Activated CD8-positive, alpha-beta memory T cell treated with anti-CD3 and anti-CD28 coated beads, Interleukin-2, amount 50 U/mL, for 1 hour (primary cell): ENCODE measurements around the gene RNF133.
"Not testable (repeated sequence)": the region's sequence is repeated elsewhere in the genome, so short reads cannot be mapped to it uniquely, and the experiment has no call there.

Experiments used
- DNase-seq: peaks from one replicate; pipeline ENCODE4 v3.0.0-alpha.2; 2020; ENCODE audit errors: extremely low read depth

Gene RNF133

DNA sequence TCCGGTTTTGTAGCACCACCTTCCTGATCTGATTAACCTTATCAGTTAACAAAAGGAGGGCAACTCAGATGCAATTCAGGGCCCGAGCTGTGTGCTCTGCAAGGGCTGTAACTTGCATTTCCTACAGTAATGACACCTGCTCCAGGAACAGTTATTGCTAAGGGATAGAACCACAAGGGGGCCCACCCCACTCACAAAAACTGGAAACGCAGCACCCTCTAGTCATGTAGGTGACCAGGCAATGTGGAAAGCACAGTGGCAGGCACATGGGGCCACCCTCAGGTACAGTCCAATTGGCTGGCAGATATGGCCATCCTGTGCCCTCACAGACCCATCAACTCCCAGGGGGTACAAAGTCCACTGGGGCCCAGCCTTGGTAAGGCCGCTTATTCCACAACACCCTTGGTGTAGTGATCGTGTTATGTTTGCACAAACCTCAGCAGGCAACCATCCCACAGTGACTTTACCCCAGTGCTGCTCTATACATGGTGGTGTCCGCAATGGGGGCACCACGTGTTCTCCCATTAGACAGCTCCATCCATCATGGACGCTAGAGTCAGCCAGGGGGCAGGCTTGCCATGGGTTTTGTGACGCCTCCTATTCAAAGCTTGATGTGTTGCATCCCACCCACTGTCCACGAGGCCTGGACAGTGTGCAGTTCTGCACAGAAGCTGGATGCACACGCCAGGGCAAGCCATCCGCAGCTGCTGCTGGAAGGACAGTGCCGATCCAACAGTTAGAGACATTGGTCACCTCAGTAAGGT lies 9.4 kb downstream of the RNF133 start:
- no peak for DNase-seq

- DNase-seq = no peak
Observed at GRCh38 chr7:122688400-122688998, 10.4 kb downstream of the RNF133 start.

GRCh38 chr7:122686360-122686878 lies 12.5 kb downstream of the RNF133 start:
- no peak for DNase-seq

DNA sequence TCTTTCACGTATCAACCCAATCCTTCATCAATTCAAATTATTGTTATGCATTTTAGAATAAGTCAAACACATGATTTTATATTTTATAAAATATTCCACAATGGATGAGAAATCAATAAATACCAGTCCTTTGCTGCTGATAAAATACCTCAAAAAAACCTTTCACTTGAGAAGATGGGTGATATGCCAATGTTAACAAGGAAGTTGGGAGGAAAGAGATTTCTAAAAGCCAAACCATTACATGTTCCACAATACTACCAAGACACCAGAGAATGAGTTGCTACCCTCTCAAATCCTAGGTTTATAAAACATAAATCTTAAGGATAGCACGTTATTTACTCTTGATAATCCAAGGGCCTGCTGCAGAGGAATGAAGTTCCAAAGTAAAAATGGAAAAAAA lies 14.4 kb downstream of the RNF133 start:
- no peak for DNase-seq

GRCh38 chr7:122682815-122683550 lies 15.9 kb downstream of the RNF133 start:
- no peak for DNase-seq

- not testable (repeated sequence) for DNase-seq
Observed at GRCh38 chr7:122681186-122681585, 17.7 kb downstream of the RNF133 start.

DNA sequence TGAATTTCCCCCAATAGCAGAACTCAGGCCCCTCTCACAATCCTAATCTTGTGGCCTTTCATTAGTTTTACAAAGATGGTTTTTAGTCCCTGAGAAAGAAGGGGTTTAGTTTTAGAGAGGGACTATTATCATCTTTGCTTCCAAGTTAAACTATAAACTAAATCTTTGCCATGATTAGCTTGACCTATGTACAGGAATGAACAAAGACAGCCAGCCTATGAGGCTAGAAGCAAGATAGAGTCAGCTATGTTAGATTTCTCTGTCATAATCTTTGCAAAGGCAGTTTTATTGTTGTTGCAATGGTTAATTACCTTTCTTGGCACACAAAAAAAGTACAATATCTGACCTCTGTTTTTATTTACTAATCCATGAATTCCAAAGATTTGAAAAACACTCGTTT lies 19.1 kb downstream of the RNF133 start:
- no peak for DNase-seq

GRCh38 chr7:122679269-122679709 lies 19.6 kb downstream of the RNF133 start:
- DNase-seq = not testable (repeated sequence)

GRCh38 chr7:122677149-122677548 lies 21.8 kb downstream of the RNF133 start:
- no peak for DNase-seq

- no peak for DNase-seq
Observed at GRCh38 chr7:122676466-122676865, 22.5 kb downstream of the RNF133 start.

DNA sequence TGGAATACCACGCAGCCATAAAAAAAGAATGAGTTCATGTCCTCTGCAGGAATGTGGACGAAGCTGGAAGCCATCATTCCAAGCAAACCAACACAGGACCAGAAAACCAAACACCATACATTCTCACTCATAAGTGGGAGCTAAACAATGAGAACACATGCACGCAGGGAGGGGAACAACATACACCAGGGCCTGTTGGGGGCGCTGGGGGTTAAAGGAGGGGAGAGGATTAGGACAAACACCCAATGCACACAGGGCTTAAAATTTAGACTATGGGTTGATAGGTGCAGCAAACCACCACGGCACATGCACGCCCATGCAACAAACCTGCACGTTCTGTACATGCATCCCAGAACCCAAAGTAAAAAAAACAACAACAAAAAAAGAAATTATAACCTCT lies 23.3 kb downstream of the RNF133 start:
- DNase-seq = no peak

- no peak for DNase-seq
Observed at GRCh38 chr7:122675011-122675410, 23.9 kb downstream of the RNF133 start.

DNA sequence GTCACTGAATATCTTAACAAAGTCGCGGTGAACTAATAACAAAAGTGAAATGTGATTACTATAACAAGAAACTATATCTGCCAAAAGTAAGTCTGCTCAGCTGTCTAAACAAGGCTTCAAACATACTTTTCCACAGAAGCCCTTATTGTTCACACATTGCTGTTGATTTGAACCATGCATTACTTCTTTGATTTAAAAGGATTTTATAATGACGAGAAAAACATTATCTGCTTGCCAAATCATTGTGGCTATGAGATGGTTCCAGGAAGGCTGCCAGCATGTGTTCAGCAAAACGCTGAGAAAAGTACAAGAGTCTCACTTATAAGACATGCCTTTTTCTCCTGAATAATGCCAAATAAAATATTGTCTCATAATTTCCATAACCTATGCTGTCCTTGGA lies 24.4 kb downstream of the RNF133 start:
- no peak for DNase-seq

- DNase-seq = no peak
Observed at GRCh38 chr7:122673951-122674350, 25.0 kb downstream of the RNF133 start.

GRCh38 chr7:122672536-122672935 lies 26.4 kb downstream of the RNF133 start:
- DNase-seq = no peak

GRCh38 chr7:122663733-122664132 lies 35.2 kb downstream of the RNF133 start:
- DNase-seq = no peak

GRCh38 chr7:122658856-122659255 lies 40.1 kb downstream of the RNF133 start:
- DNase-seq = no peak

DNA sequence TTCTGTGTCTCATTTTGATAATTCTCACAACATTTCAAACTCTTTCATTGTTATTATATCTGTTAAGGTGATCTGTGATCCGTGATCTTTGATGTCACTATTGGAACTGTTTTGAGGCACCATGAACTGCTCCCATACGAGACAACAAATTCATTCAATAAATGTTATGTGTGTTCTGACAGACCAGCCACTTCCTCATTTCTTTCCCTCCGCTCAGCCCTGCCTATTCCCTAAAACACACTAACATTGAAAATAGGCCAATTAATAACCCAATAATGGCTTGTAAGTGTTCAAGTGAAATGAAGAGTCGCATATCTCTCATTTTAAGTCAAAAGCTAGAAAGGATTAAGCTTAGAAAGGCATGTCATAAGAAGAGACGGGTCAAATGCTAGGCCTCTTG lies 45.2 kb downstream of the RNF133 start:
- no peak for DNase-seq

GRCh38 chr7:122652876-122653275 lies 46.0 kb downstream of the RNF133 start:
- DNase-seq = no peak

DNA sequence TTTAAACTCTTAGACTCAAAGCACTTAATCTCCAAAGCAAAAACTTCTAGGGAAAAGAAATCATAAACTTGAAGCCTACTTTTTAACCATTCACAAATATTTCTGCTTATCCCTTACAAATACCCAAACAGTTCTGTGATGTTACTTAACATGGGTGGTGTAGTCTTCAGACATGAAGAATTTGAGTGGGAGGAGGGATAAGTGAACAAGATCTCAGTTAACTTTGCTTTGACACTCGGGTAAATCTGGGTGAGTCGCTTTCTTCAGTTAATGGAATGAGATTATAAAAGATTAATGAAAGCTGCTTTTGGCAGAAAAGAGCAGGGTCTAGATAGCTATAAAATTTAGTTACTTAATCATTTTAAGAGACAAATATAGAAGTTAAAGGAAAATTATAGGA lies 47.5 kb downstream of the RNF133 start:
- DNase-seq = no peak
